ENCODE data around the gene GRID1.

GRCh38 chr10:85862771-85863170 is 503.8 kb downstream of the GRID1 start:
- TF ChIP-seq CTCF (IDR thresholded peaks at IDR 0.05) (no peak), POLR2AphosphoS5 (IDR thresholded peaks at IDR 0.05) (no peak)
